AG04450 (cell line): Measurements from ENCODE around the gene CLNS1A. TPM values are rescaled to one million over a fixed set of nuclear protein-coding genes. Genes with fewer than 3 reads are reported as not detected.

Experiments used
- CTCF ChIA-PET: fragments of 300-600, 350-600 bp; formaldehyde crosslinking; extraction: SDS; loops from one replicate; lab custom pipeline; 2022; ENCODE audit warnings: antibody characterized with exemption, inconsistent platforms; lab: Charles Lee
- POLR2A ChIA-PET: fragments of 350-600 bp; formaldehyde crosslinking; extraction: SDS; loops from one replicate; lab custom pipeline; 2021; ENCODE audit warnings: antibody characterized with exemption, inconsistent platforms; lab: Yijun Ruan, JAX
- DNase-seq: peaks from one replicate; pipeline ENCODE4 v3.0.0-alpha.2; 2011; ENCODE audit warnings: low read depth, low spot score
- H3K27ac ChIP-seq: one replicate; pipeline ENCODE4 v1.5.1; 2012; ENCODE audit warnings: low read depth, low read length, control low read depth
- H3K27me3 ChIP-seq: one replicate; pipeline ENCODE4 v1.6.0; 2012; ENCODE audit warnings: low read length; ENCODE audit not compliant: control insufficient read depth, insufficient read depth
- H3K4me3 ChIP-seq: 2 replicates; pipeline ENCODE4 v1.5.1; 2011; ENCODE audit warnings: mild to moderate bottlenecking, low read depth, low read length, control low read depth
- H3K9me3 ChIP-seq: 2 replicates; pipeline ENCODE4 v1.5.1; 2012; ENCODE audit warnings: low read length; ENCODE audit not compliant: control insufficient read depth, insufficient read depth
- CTCF ChIP-seq: IDR thresholded peaks from 2 replicates; pipeline ENCODE4 v1.5.1; 2011; ENCODE audit warnings: low read depth, low read length, control low read depth, inconsistent platforms
- polyA plus RNA-seq: library from polyadenylated mRNA; depleted of rRNA; stranded (reverse); fragments of >200 nt; gene quantifications from 2 replicates; pipeline ENCODE4 v1.2.3, GENCODE V29; 2011

CLNS1A gene
- polyA plus RNA-seq, 1 experiment: 186 TPM

GRCh38 chr11:77592727-77593126, 44.9 kb downstream of the CLNS1A start:
- Histone ChIP-seq H3K27me3 (no peaks in the 10 kb centered on the region), H3K27ac (no peak overlapping the region), H3K9me3 (no peaks in the 10 kb centered on the region; the same call in 1 of the 2 replicates), H3K4me3 (no peak overlapping the region)
- CTCF ChIA-PET: interaction anchor here (0.5 to 1.5 kb wide), 3 partner anchors 31 to 546 kb away, joined by 3 to 5 read pairs (median 3); no protein-coding TSS in a partner anchor
- POLR2A ChIA-PET: no interaction called here
- DNase-seq: no peak
- TF ChIP-seq CTCF: no peak

GRCh38 chr11:77590194-77590782, 47.3 kb downstream of the CLNS1A start:
- CTCF ChIA-PET: interaction anchor here (0.6 kb wide), 2 partner anchors 178 to 342 kb away, joined by 3 to 4 read pairs; no protein-coding TSS in a partner anchor
- DNase-seq: no peak
- peak overlapping the region; percentile 69 for H3K4me3 ChIP-seq
- H3K27ac ChIP-seq: no peak overlapping the region
- H3K9me3 ChIP-seq: no peaks in the 10 kb centered on the region; the same call in 1 of the 2 replicates
- no peak for TF ChIP-seq CTCF
- POLR2A ChIA-PET: interaction anchor here (1.0 kb wide), 1 partner anchor 12 kb away, joined by 3 read pairs; no protein-coding TSS in a partner anchor
- no peaks in the 10 kb centered on the region for H3K27me3 ChIP-seq

- POLR2A ChIA-PET: interaction anchor here (0.6 to 1.0 kb wide), 3 partner anchors 13 to 19 kb away, joined by 3 to 6 read pairs (median 5); no protein-coding TSS in a partner anchor
- no peaks in the 10 kb centered on the region for H3K27me3 ChIP-seq
- peak within 1 kb of the TSS; percentile 69 for H3K4me3 ChIP-seq
- H3K9me3 ChIP-seq: no peaks in the 10 kb centered on the region; the same call in 1 of the 2 replicates
- TF ChIP-seq CTCF: no peak
- CTCF ChIA-PET: interaction anchor here (0.6 kb wide), 2 partner anchors 177 to 341 kb away, joined by 3 to 4 read pairs; no protein-coding TSS in a partner anchor
- peak within 1 kb of the TSS; percentile 39 for H3K27ac ChIP-seq
- DNase-seq: peak; percentile 63
Measured at GRCh38 chr11:77589521-77590193, 47.9 kb downstream of the CLNS1A start, which contains the start of gene AQP11. AQP11 (plus strand) TSS chr11:77589953; CDS start chr11:77589993, 40 bp downstream.

GRCh38 chr11:77589181-77589520, 48.4 kb downstream of the CLNS1A start:
- no peaks in the 10 kb centered on the region for H3K27me3 ChIP-seq
- peak overlapping the region; percentile 39 for H3K27ac ChIP-seq
- TF ChIP-seq CTCF: no peak
- ChIA-PET CTCF (no interaction called here), POLR2A (interaction anchor here (0.6 to 1.0 kb wide), 2 partner anchors 13 to 19 kb away, joined by 5 to 6 read pairs; no protein-coding TSS in a partner anchor)
- no peaks in the 10 kb centered on the region; the same call in 1 of the 2 replicates for H3K9me3 ChIP-seq
- DNase-seq: no peak
- peak overlapping the region; percentile 69 for H3K4me3 ChIP-seq
